CD4-positive, alpha-beta memory T cell (primary cell): Measurements from ENCODE around the gene TTYH3. TPM values are rescaled to one million over a fixed set of nuclear protein-coding genes. Genes with fewer than 3 reads are reported as not detected.

Source experiments
- CTCF ChIA-PET: fragments of 350-600 bp; sonication (Branson Sonifier 250); formaldehyde crosslinking; loops from one replicate; lab custom pipeline; 2021; ENCODE audit warnings: inconsistent platforms; ENCODE audit not compliant: partially characterized antibody; lab: Charles Lee
- POLR2A ChIA-PET: fragments of 350-600 bp; sonication (Branson Sonifier 250); formaldehyde crosslinking; loops from one replicate; lab custom pipeline; 2021; ENCODE audit not compliant: partially characterized antibody; lab: Charles Lee
- DNase-seq, 5 donors: peaks; one replicate each; pipeline versions ENCODE4 v3.0.0 to v3.0.0-alpha.2; 2020 to 2022; ENCODE audit warnings: mixed read lengths in 1 of 5
- H3K27ac ChIP-seq: one replicate; pipeline ENCODE4 v1.7.0; 2013; ENCODE audit warnings: low read depth, low read length
- H3K27me3 ChIP-seq: 2 replicates; pipeline ENCODE4 v1.7.0; 2013; ENCODE audit warnings: mild to moderate bottlenecking, low read length, moderate library complexity; ENCODE audit not compliant: insufficient read depth
- H3K36me3 ChIP-seq: 2 replicates; pipeline ENCODE4 v1.7.0; 2013; ENCODE audit warnings: mild to moderate bottlenecking, low read length, moderate library complexity; ENCODE audit not compliant: insufficient read depth
- H3K4me1 ChIP-seq: 2 replicates; pipeline ENCODE4 v1.7.0; 2013; ENCODE audit warnings: mild to moderate bottlenecking, low read length, moderate library complexity; ENCODE audit not compliant: insufficient read depth
- H3K4me3 ChIP-seq, 2 donors: one replicate each; pipeline ENCODE4 v1.7.0; 2013; ENCODE audit warnings: low read length in 2 of 2, mild to moderate bottlenecking in 1 of 2
- H3K9me3 ChIP-seq, 2 donors: one replicate each; pipeline ENCODE4 v1.7.0; 2013; ENCODE audit warnings: low read length in 2 of 2, control low read depth in 1 of 2; ENCODE audit not compliant: control insufficient read depth in 1 of 2
- H3K27ac Mint-ChIP-seq, 7 donors: one replicate each; pipeline ENCODE4 v1.8.0; 2020 to 2021; ENCODE audit warnings: mixed read lengths in 7 of 7, mild to moderate bottlenecking in 6 of 7, inconsistent platforms in 3 of 7, moderate library complexity in 3 of 7
- H3K27me3 Mint-ChIP-seq, 2 donors: one replicate each; pipeline ENCODE4 v1.8.0; 2020 to 2021; ENCODE audit warnings: mixed read lengths in 2 of 2
- H3K36me3 Mint-ChIP-seq, 2 donors: one replicate each; pipeline ENCODE4 v1.8.0; 2020 to 2021; ENCODE audit warnings: mixed read lengths in 2 of 2, inconsistent platforms in 1 of 2, mild to moderate bottlenecking in 1 of 2
- H3K4me1 Mint-ChIP-seq, 4 donors: one replicate each; pipeline ENCODE4 v1.8.0; 2020 to 2021; ENCODE audit warnings: mixed read lengths in 4 of 4, mild to moderate bottlenecking in 1 of 4
- H3K4me3 Mint-ChIP-seq, 8 donors: one replicate each; pipeline ENCODE4 v1.8.0; 2020 to 2021; ENCODE audit warnings: mixed read lengths in 8 of 8, mild to moderate bottlenecking in 7 of 8, moderate library complexity in 6 of 8, inconsistent platforms in 3 of 8
- H3K9me3 Mint-ChIP-seq, 8 donors: one replicate each; pipeline ENCODE4 v1.8.0; 2020 to 2021; ENCODE audit warnings: mixed read lengths in 8 of 8, mild to moderate bottlenecking in 5 of 8, inconsistent platforms in 3 of 8, moderate library complexity in 1 of 8
- intact Hi-C: fragments of 100-400 bp; cut with micrococcal nuclease; formaldehyde crosslinking; loops from one replicate; pipeline ENCODE4 v1.15.1; 2023
- polyA plus RNA-seq, 2 donors: library from polyadenylated mRNA; unstranded; fragments of 300-500 nt; fragmentation: Illumina TruSeq; gene quantifications; one replicate each; pipeline ENCODE4 v1.2.3, GENCODE V29; 2021
- total RNA-seq, 2 experiments: library from RNA; stranded (reverse); gene quantifications; one replicate each; pipeline ENCODE4 v1.2.3, GENCODE V29; 2021

The TTYH3 gene
- total RNA-seq, result 10 to 100 TPM; 10.3 to 12.0 TPM
- 1 to 10 TPM in 1 of 2 donors, under 1 TPM in 1; 0.14 to 1.3 TPM for polyA plus RNA-seq

- DNase-seq, result peak in 1 of 5 donors; percentile 17
- Mint-ChIP-seq H3K4me3 (peak within 1 kb of the TSS; percentile 81 to 93 (median 86)), H3K27ac (peak within 1 kb of the TSS in 6 of 7 donors; percentile 19 to 91 (median 78)), H3K4me1 (peaks cover 2 to 21% (median 15%) of the 10 kb centered on the region in 4 donors), H3K9me3 (no peaks in the 10 kb centered on the region), H3K27me3 (peaks cover 0 to 2% of the 10 kb centered on the region in 2 donors), H3K36me3 (peaks cover 0 to 1% of the 10 kb centered on the region in 2 donors)
- CTCF ChIA-PET, result interaction anchor here (1.4 kb wide), 1 partner anchor 77 kb away, joined by 3 read pairs; no protein-coding TSS in a partner anchor
- intact Hi-C loops, result loop anchor here (1.0 to 5.0 kb wide), 4 partner anchors 77 to 320 kb away; partner anchors contain the start of genes BRAT1, CHST12 and SNX8
- Histone ChIP-seq H3K27me3 (no peaks in the 10 kb centered on the region), H3K27ac (peak within 1 kb of the TSS; percentile 63), H3K9me3 (no peaks in the 10 kb centered on the region), H3K4me3 (peak within 1 kb of the TSS; percentile 54 to 82), H3K4me1 (peaks cover 27% of the 10 kb centered on the region), H3K36me3 (no peaks in the 10 kb centered on the region)
- POLR2A ChIA-PET, result interaction anchor here (0.6 to 2.6 kb wide), 7 partner anchors 23 to 123 kb away, joined by 3 to 13 read pairs (median 3); no protein-coding TSS in a partner anchor
Observed at GRCh38 chr7:2631946-2632732, at the start of gene TTYH3. TSS of gene TTYH3 (plus strand) at chr7:2631986. CDS start at chr7:2632156, 170 bp downstream.

GRCh38 chr7:2582006-2582735 lies 49.6 kb upstream of the TTYH3 start:
- H3K36me3 ChIP-seq, result no peaks in the 10 kb centered on the region
- H3K27ac ChIP-seq, result no peak overlapping the region
- intact Hi-C loops, result no loop called here
- Mint-ChIP-seq H3K9me3 (no peaks in the 10 kb centered on the region), H3K36me3 (peaks cover 5 to 11% of the 10 kb centered on the region in 2 donors), H3K4me1 (no peaks in the 10 kb centered on the region), H3K4me3 (no peak overlapping the region), H3K27ac (no peak overlapping the region), H3K27me3 (no peaks in the 10 kb centered on the region)
- H3K9me3 ChIP-seq, result no peaks in the 10 kb centered on the region
- CTCF ChIA-PET, result no interaction called here
- no peaks in the 10 kb centered on the region for H3K27me3 ChIP-seq
- POLR2A ChIA-PET, result no interaction called here
- H3K4me1 ChIP-seq, result no peaks in the 10 kb centered on the region
- no peak for DNase-seq
- H3K4me3 ChIP-seq, result no peak overlapping the region

- no peak overlapping the region for H3K4me3 Mint-ChIP-seq
- H3K4me3 ChIP-seq, result no peak overlapping the region
- H3K4me1 Mint-ChIP-seq, result no peaks in the 10 kb centered on the region
- H3K9me3 ChIP-seq, result no peaks in the 10 kb centered on the region
- no peaks in the 10 kb centered on the region for H3K27me3 Mint-ChIP-seq
- H3K36me3 ChIP-seq, result no peaks in the 10 kb centered on the region
- H3K27me3 ChIP-seq, result no peaks in the 10 kb centered on the region
- POLR2A ChIA-PET, result no interaction called here
- no peak overlapping the region for H3K27ac ChIP-seq
- CTCF ChIA-PET, result interaction anchor here (0.6 kb wide), 1 partner anchor 167 kb away, joined by 3 read pairs; no protein-coding TSS in a partner anchor
- no peaks in the 10 kb centered on the region for H3K4me1 ChIP-seq
- H3K9me3 Mint-ChIP-seq, result no peaks in the 10 kb centered on the region
- DNase-seq, result no peak
- intact Hi-C loops, result no loop called here
- H3K36me3 Mint-ChIP-seq, result peaks cover 5 to 13% of the 10 kb centered on the region in 2 donors
- no peak overlapping the region for H3K27ac Mint-ChIP-seq
Observed at GRCh38 chr7:2583798-2584580, 47.8 kb upstream of the TTYH3 start.

GRCh38 chr7:2585446-2585845 lies 46.3 kb upstream of the TTYH3 start:
- H3K27ac ChIP-seq, result no peak overlapping the region
- no peak for DNase-seq
- H3K27ac Mint-ChIP-seq, result no peak overlapping the region
- H3K36me3 Mint-ChIP-seq, result peaks cover 7 to 13% of the 10 kb centered on the region in 2 donors
- POLR2A ChIA-PET, result no interaction called here
- no peaks in the 10 kb centered on the region for H3K4me1 ChIP-seq
- no peak overlapping the region for H3K4me3 Mint-ChIP-seq
- no peaks in the 10 kb centered on the region for H3K27me3 ChIP-seq
- H3K36me3 ChIP-seq, result no peaks in the 10 kb centered on the region
- CTCF ChIA-PET, result interaction anchor here (1.0 kb wide), 1 partner anchor 23 kb away, joined by 4 read pairs; no protein-coding TSS in a partner anchor
- no peaks in the 10 kb centered on the region for H3K4me1 Mint-ChIP-seq
- intact Hi-C loops, result no loop called here
- no peaks in the 10 kb centered on the region for H3K9me3 Mint-ChIP-seq
- H3K27me3 Mint-ChIP-seq, result no peaks in the 10 kb centered on the region
- no peak overlapping the region for H3K4me3 ChIP-seq
- H3K9me3 ChIP-seq, result no peaks in the 10 kb centered on the region

GRCh38 chr7:2586326-2587020 lies 45.3 kb upstream of the TTYH3 start:
- Histone ChIP-seq H3K27ac (no peak overlapping the region), H3K4me3 (no peak overlapping the region), H3K9me3 (no peaks in the 10 kb centered on the region), H3K27me3 (no peaks in the 10 kb centered on the region), H3K36me3 (no peaks in the 10 kb centered on the region), H3K4me1 (no peaks in the 10 kb centered on the region)
- DNase-seq, result no peak
- Mint-ChIP-seq H3K4me1 (no peaks in the 10 kb centered on the region), H3K36me3 (peaks cover 7 to 17% of the 10 kb centered on the region in 2 donors), H3K9me3 (no peaks in the 10 kb centered on the region), H3K27me3 (no peaks in the 10 kb centered on the region), H3K4me3 (no peak overlapping the region), H3K27ac (no peak overlapping the region)
- intact Hi-C loops, result no loop called here
- POLR2A ChIA-PET, result no interaction called here
- CTCF ChIA-PET, result interaction anchor here (1.0 kb wide), 1 partner anchor 22 kb away, joined by 4 read pairs; no protein-coding TSS in a partner anchor

GRCh38 chr7:2587134-2587533 lies 44.7 kb upstream of the TTYH3 start:
- POLR2A ChIA-PET, result no interaction called here
- H3K9me3 ChIP-seq, result no peaks in the 10 kb centered on the region
- Mint-ChIP-seq H3K9me3 (no peaks in the 10 kb centered on the region), H3K27me3 (no peaks in the 10 kb centered on the region), H3K4me3 (no peak overlapping the region), H3K36me3 (peaks cover 9 to 17% of the 10 kb centered on the region in 2 donors), H3K27ac (no peak overlapping the region), H3K4me1 (no peaks in the 10 kb centered on the region)
- H3K27me3 ChIP-seq, result no peaks in the 10 kb centered on the region
- no peak overlapping the region for H3K27ac ChIP-seq
- no peaks in the 10 kb centered on the region for H3K4me1 ChIP-seq
- no peak overlapping the region for H3K4me3 ChIP-seq
- intact Hi-C loops, result no loop called here
- CTCF ChIA-PET, result no interaction called here
- H3K36me3 ChIP-seq, result no peaks in the 10 kb centered on the region
- DNase-seq, result no peak
